IMR-90 (cell line): ENCODE data around the gene TCF4. TPM values are rescaled to one million over a fixed set of nuclear protein-coding genes. Genes with fewer than 3 reads are reported as not detected.

Experiments
- ATAC-seq: fragments of 200-7000 bp; cut with Tn5 transposase; 2 replicates; pipeline ENCODE4 v1.9.1; 2020; ENCODE audit warnings: low read depth, mild to moderate bottlenecking, moderate library complexity
- BruUV-seq: library from RNA; stranded (reverse); fragments of 400-500 nt; replicated peaks from 2 replicates; lab custom pipeline; 2021; lab: Mats Ljungman, UMichigan
- CTCF ChIA-PET: fragments of 300-600 bp; formaldehyde crosslinking; extraction: SDS; loops from one replicate; lab custom pipeline; 2021; ENCODE audit warnings: antibody characterized with exemption; lab: Yijun Ruan, JAX
- POLR2A ChIA-PET: fragments of 300-600 bp; sonication (Branson Sonifier 250); formaldehyde crosslinking; loops from one replicate; lab custom pipeline; 2022; ENCODE audit warnings: antibody characterized with exemption; ENCODE audit not compliant: unreplicated experiment; lab: Charles Lee
- DNase-seq: peaks from one replicate; pipeline ENCODE4 v3.0.0; 2013
- H2AFZ ChIP-seq: replicated peaks from 2 replicates; pipeline ENCODE3; 2013; ENCODE audit warnings: low read length, mild to moderate bottlenecking; ENCODE audit not compliant: poor library complexity
- H2AK5ac ChIP-seq: 2 replicates; pipeline ENCODE4 v1.6.1; 2013; ENCODE audit warnings: low read depth, low read length, inconsistent platforms
- H2AK9ac ChIP-seq: replicated peaks from 2 replicates; pipeline ENCODE3; 2013; ENCODE audit warnings: mild to moderate bottlenecking, low read depth, low read length, moderate library complexity; ENCODE audit not compliant: poor library complexity
- H2BK120ac ChIP-seq: 2 replicates; pipeline ENCODE4 v1.6.1; 2013; ENCODE audit warnings: low read depth, low read length, inconsistent platforms
- H2BK15ac ChIP-seq: 3 replicates; pipeline ENCODE4 v1.6.1; 2013; ENCODE audit warnings: low read depth, low read length, inconsistent platforms
- H2BK20ac ChIP-seq: 2 replicates; pipeline ENCODE4 v1.6.1; 2013; ENCODE audit warnings: low read depth, mild to moderate bottlenecking, inconsistent platforms, low read length, moderate library complexity
- H2BK5ac ChIP-seq: 2 replicates; pipeline ENCODE4 v1.6.1; 2013; ENCODE audit warnings: mild to moderate bottlenecking, low read depth, low read length, inconsistent platforms; ENCODE audit not compliant: poor library complexity, severe bottlenecking
- H3K14ac ChIP-seq: replicated peaks from 2 replicates; pipeline ENCODE4 v1.6.1; 2013; ENCODE audit warnings: low read depth, low read length, inconsistent platforms
- H3K18ac ChIP-seq: 2 replicates; pipeline ENCODE4 v1.6.1; 2013; ENCODE audit warnings: low read depth, low read length, control low read depth
- H3K23ac ChIP-seq: 2 replicates; pipeline ENCODE4 v1.6.1; 2013; ENCODE audit warnings: low read depth, low read length, inconsistent platforms
- H3K27ac ChIP-seq: 2 replicates; pipeline ENCODE4 v1.5.1; 2013; ENCODE audit warnings: mild to moderate bottlenecking, control low read depth, low read length; ENCODE audit not compliant: insufficient read depth
- H3K27me3 ChIP-seq: 2 replicates; pipeline ENCODE4 v1.6.1; 2013; ENCODE audit warnings: low read length; ENCODE audit not compliant: control insufficient read depth, insufficient read depth
- H3K36me3 ChIP-seq: 2 replicates; pipeline ENCODE4 v1.6.1; 2013; ENCODE audit warnings: low read length, mixed read lengths; ENCODE audit not compliant: control insufficient read depth, insufficient read depth
- H3K4ac ChIP-seq: 2 replicates; pipeline ENCODE4 v1.6.1; 2013; ENCODE audit warnings: low read depth, low read length, inconsistent platforms
- H3K4me1 ChIP-seq: 2 replicates; pipeline ENCODE4 v1.6.1; 2013; ENCODE audit warnings: low read length, mixed read lengths; ENCODE audit not compliant: control insufficient read depth, insufficient read depth
- H3K4me2 ChIP-seq: 2 replicates; pipeline ENCODE4 v1.6.1; 2013; ENCODE audit warnings: low read depth, mild to moderate bottlenecking, control low read depth, low read length, moderate library complexity
- H3K4me3 ChIP-seq: 2 replicates; pipeline ENCODE4 v1.5.1; 2013; ENCODE audit warnings: low read depth, mild to moderate bottlenecking, control low read depth, low read length, moderate library complexity; ENCODE audit not compliant: insufficient read depth
- H3K56ac ChIP-seq: 2 replicates; pipeline ENCODE4 v1.6.1; 2013; ENCODE audit warnings: low read length, inconsistent platforms; ENCODE audit not compliant: insufficient read depth; ENCODE audit errors: extremely low read depth
- H3K79me1 ChIP-seq, 2 experiments: 2 replicates each; pipeline ENCODE4 v1.6.1; 2013; ENCODE audit warnings: low read length in 2 of 2, inconsistent platforms in 1 of 2, low read depth in 1 of 2
- H3K9ac ChIP-seq: 2 replicates; pipeline ENCODE4 v1.6.1; 2013; ENCODE audit warnings: low read depth, low read length, control low read depth
- H3K9me1 ChIP-seq: 2 replicates; pipeline ENCODE4 v1.6.1; 2013; ENCODE audit warnings: low read length, inconsistent platforms; ENCODE audit not compliant: insufficient read depth
- H3K9me3 ChIP-seq: 2 replicates; pipeline ENCODE4 v1.6.1; 2013; ENCODE audit warnings: low read length; ENCODE audit not compliant: control insufficient read depth, insufficient read depth
- H4K20me1 ChIP-seq: 2 replicates; pipeline ENCODE4 v1.6.1; 2013; ENCODE audit warnings: low read length, inconsistent platforms; ENCODE audit not compliant: insufficient read depth
- H4K5ac ChIP-seq: 2 replicates; pipeline ENCODE4 v1.6.1; 2013; ENCODE audit warnings: mild to moderate bottlenecking, low read depth, low read length, control low read depth
- H4K8ac ChIP-seq, 2 experiments: 2 replicates each; pipeline ENCODE4 v1.6.1; 2013; ENCODE audit warnings: low read depth in 2 of 2, low read length in 2 of 2, control low read depth in 1 of 2, inconsistent platforms in 1 of 2
- H4K91ac ChIP-seq: 2 replicates; pipeline ENCODE4 v1.6.1; 2013; ENCODE audit warnings: low read depth, low read length, inconsistent platforms; ENCODE audit not compliant: insufficient read depth
- BHLHE40 ChIP-seq: fragments of 150-350 bp; IDR thresholded peaks from 2 replicates; pipeline ENCODE4 v1.6.1; 2016; ENCODE audit warnings: mild to moderate bottlenecking, low read depth, low read length
- CEBPB ChIP-seq: IDR thresholded peaks from 2 replicates; pipeline ENCODE4 v1.6.1; 2012; ENCODE audit warnings: low read depth, low read length, improper control_type of control experiment
- CHD1 ChIP-seq: IDR thresholded peaks from 2 replicates; pipeline ENCODE4 v1.6.1; 2012; ENCODE audit warnings: low read depth, low read length, improper control_type of control experiment
- FOS ChIP-seq: fragments of 150-350 bp; IDR thresholded peaks from 2 replicates; pipeline ENCODE4 v1.6.1; 2016; ENCODE audit warnings: low read depth, low read length
- MAFK ChIP-seq: IDR thresholded peaks from 2 replicates; pipeline ENCODE4 v1.6.1; 2012; ENCODE audit warnings: low read depth, low read length, improper control_type of control experiment
- MAZ ChIP-seq: IDR thresholded peaks from 2 replicates; pipeline ENCODE4 v1.6.1; 2012; ENCODE audit warnings: low read depth, mild to moderate bottlenecking, low read length, improper control_type of control experiment, moderate library complexity, borderline replicate concordance
- MXI1 ChIP-seq: IDR thresholded peaks from 2 replicates; pipeline ENCODE4 v1.6.1; 2012; ENCODE audit warnings: low read depth, mild to moderate bottlenecking, low read length, moderate library complexity, borderline replicate concordance
- NFE2L2 ChIP-seq: fragments of 150-350 bp; IDR thresholded peaks from 2 replicates; pipeline ENCODE4 v1.6.1; 2016; ENCODE audit warnings: low read depth, mild to moderate bottlenecking, low read length
- POLR2A ChIP-seq: IDR thresholded peaks from 2 replicates; pipeline ENCODE4 v1.6.1; 2012; ENCODE audit warnings: mild to moderate bottlenecking, low read depth, low read length
- RAD21 ChIP-seq: IDR thresholded peaks from 2 replicates; pipeline ENCODE4 v1.6.1; 2012; ENCODE audit warnings: low read length, improper control_type of control experiment
- RCOR1 ChIP-seq: IDR thresholded peaks from 2 replicates; pipeline ENCODE4 v1.6.1; 2012; ENCODE audit warnings: mild to moderate bottlenecking, low read length, improper control_type of control experiment; ENCODE audit not compliant: insufficient replicate concordance
- RFX5 ChIP-seq: IDR thresholded peaks from 2 replicates; pipeline ENCODE4 v1.8.0; 2012; ENCODE audit warnings: low read depth, mild to moderate bottlenecking, low read length, moderate library complexity
- SMC3 ChIP-seq: fragments of 150-350 bp; IDR thresholded peaks from 2 replicates; pipeline ENCODE4 v1.6.1; 2016; ENCODE audit warnings: low read depth, mild to moderate bottlenecking, antibody characterized with exemption, low read length, moderate library complexity
- WGBS, 2 experiments: methylation state at CpG; one replicate each; pipeline versions ENCODE4 v1.1.5 to v1.1.7; 2013; ENCODE audit warnings: missing lambda C conversion rate in 2 of 2; ENCODE audit not compliant: insufficient read length in 1 of 2; ENCODE audit errors: extremely low coverage in 2 of 2; 5-methylcytosine and 5-hydroxymethylcytosine counted together
- dilution Hi-C: fragments of 300-500 bp; cut with HindIII; formaldehyde crosslinking; loops from one replicate; pipeline ENCODE4 v1.14.3; 2018; ENCODE audit warnings: low sequenced_read_pairs; ENCODE audit not compliant: unreplicated experiment
- in situ Hi-C: fragments of 300-500 bp; cut with MboI; formaldehyde crosslinking; loops from 3 replicates; pipeline ENCODE4 v1.14.3; 2019; ENCODE audit warnings: low sequenced_read_pairs, inconsistent platforms, mixed read lengths
- intact Hi-C: fragments of 100-400 bp; cut with micrococcal nuclease; formaldehyde crosslinking; loops from 2 replicates; pipeline ENCODE4 v1.10.0; 2022
- polyA plus RNA-seq, 3 experiments: library from polyadenylated mRNA; depleted of rRNA; stranded (reverse); fragments of >200 nt; gene quantifications; 2 replicates each; pipeline ENCODE4 v1.2.3, GENCODE V29; 2012; ENCODE audit warnings: low replicate concordance in 1 of 3
- total RNA-seq: library from RNA; depleted of rRNA; stranded (reverse); fragments of >200 nt; gene quantifications from 2 replicates; pipeline ENCODE4 v1.2.3, GENCODE V29; 2012
- TF ChIP-seq, protein P1 (sequence below): fragments of 150-350 bp; IDR thresholded peaks from 2 replicates; pipeline ENCODE4 v1.6.1; 2016; ENCODE audit warnings: low read depth, mild to moderate bottlenecking, low read length, moderate library complexity, borderline replicate concordance
- TF ChIP-seq, protein P2 (sequence below): fragments of 150-350 bp; IDR thresholded peaks from 2 replicates; pipeline ENCODE4 v1.6.1; 2017; ENCODE audit warnings: mild to moderate bottlenecking, antibody characterized with exemption, low read length, low read depth
- TF ChIP-seq, protein P3 (sequence below): conservative IDR thresholded peaks from 2 replicates; pipeline ENCODE4 v1.5.1; 2012; ENCODE audit warnings: mild to moderate bottlenecking, low read depth, low read length, improper control_type of control experiment

TCF4 gene
- total and polyA plus RNA-seq, 2 of the 4 experiments (the other 2 are of a cell fraction), result 30.0 to 87.1 TPM

- Histone ChIP-seq H3K4ac (no peak overlapping the region), H3K4me3 (no peak overlapping the region), H3K23ac (no peak overlapping the region), H2BK5ac (no peak overlapping the region), H3K4me2 (no peak overlapping the region), H4K91ac (no peak overlapping the region), H2BK20ac (no peak overlapping the region), H2AK9ac (no peak overlapping the region), H2BK15ac (no peak overlapping the region), H3K9me1 (peaks cover 11% of the 10 kb centered on the region), H4K8ac (no peak overlapping the region), H3K18ac (no peak overlapping the region), H3K14ac (no peak overlapping the region), H2AFZ (no peak overlapping the region), H2BK120ac (no peak overlapping the region), H3K4me1 (peaks cover 8% of the 10 kb centered on the region), H2AK5ac (no peak overlapping the region), H3K79me1 (peaks cover 35 to 74% of the 10 kb centered on the region in 2 experiments), H3K56ac (no peak overlapping the region), H3K27ac (no peak overlapping the region), H3K9ac (no peak overlapping the region), H4K20me1 (peaks cover 4% of the 10 kb centered on the region; the same call in 1 of the 2 replicates), H3K9me3 (no peaks in the 10 kb centered on the region), H3K36me3 (peaks cover under 1% of the 10 kb centered on the region; the same call in 1 of the 2 replicates), H3K27me3 (no peaks in the 10 kb centered on the region), H4K5ac (no peak overlapping the region)
- BruUV-seq, result no TSS peak
- ATAC-seq (no peak), DNase-seq (no peak)
- intact Hi-C loops, result no loop called here
- TF ChIP-seq FOS (no peak), POLR2A (no peak), CHD1 (no peak), RFX5 (no peak), CEBPB (no peak), MAZ (no peak), MXI1 (no peak), NFE2L2 (no peak), MAFK (no peak), RCOR1 (no peak), SMC3 (no peak), RAD21 (no peak), BHLHE40 (no peak)
- TF ChIP-seq, protein P1, sequence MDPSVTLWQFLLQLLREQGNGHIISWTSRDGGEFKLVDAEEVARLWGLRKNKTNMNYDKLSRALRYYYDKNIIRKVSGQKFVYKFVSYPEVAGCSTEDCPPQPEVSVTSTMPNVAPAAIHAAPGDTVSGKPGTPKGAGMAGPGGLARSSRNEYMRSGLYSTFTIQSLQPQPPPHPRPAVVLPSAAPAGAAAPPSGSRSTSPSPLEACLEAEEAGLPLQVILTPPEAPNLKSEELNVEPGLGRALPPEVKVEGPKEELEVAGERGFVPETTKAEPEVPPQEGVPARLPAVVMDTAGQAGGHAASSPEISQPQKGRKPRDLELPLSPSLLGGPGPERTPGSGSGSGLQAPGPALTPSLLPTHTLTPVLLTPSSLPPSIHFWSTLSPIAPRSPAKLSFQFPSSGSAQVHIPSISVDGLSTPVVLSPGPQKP, result no peak
- TF ChIP-seq, protein P2, sequence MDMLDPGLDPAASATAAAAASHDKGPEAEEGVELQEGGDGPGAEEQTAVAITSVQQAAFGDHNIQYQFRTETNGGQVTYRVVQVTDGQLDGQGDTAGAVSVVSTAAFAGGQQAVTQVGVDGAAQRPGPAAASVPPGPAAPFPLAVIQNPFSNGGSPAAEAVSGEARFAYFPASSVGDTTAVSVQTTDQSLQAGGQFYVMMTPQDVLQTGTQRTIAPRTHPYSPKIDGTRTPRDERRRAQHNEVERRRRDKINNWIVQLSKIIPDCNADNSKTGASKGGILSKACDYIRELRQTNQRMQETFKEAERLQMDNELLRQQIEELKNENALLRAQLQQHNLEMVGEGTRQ, result no peak
- TF ChIP-seq, protein P3, sequence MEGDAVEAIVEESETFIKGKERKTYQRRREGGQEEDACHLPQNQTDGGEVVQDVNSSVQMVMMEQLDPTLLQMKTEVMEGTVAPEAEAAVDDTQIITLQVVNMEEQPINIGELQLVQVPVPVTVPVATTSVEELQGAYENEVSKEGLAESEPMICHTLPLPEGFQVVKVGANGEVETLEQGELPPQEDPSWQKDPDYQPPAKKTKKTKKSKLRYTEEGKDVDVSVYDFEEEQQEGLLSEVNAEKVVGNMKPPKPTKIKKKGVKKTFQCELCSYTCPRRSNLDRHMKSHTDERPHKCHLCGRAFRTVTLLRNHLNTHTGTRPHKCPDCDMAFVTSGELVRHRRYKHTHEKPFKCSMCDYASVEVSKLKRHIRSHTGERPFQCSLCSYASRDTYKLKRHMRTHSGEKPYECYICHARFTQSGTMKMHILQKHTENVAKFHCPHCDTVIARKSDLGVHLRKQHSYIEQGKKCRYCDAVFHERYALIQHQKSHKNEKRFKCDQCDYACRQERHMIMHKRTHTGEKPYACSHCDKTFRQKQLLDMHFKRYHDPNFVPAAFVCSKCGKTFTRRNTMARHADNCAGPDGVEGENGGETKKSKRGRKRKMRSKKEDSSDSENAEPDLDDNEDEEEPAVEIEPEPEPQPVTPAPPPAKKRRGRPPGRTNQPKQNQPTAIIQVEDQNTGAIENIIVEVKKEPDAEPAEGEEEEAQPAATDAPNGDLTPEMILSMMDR, result no peak
- dilution Hi-C loops, result no loop called here
- 90% methylated on average over 2 of the region's 4 CpGs; no CpG with 5 or more reads in 1 of the 2 experiments for WGBS, 2 experiments
- POLR2A ChIA-PET, result no interaction called here
- CTCF ChIA-PET, result interaction anchor here (1.6 kb wide), 1 partner anchor 12 kb away, joined by 6 read pairs; no protein-coding TSS in a partner anchor
- in situ Hi-C loops, result no loop called here
These were observed 232.8 kb downstream of the TCF4 start for GRCh38 chr18:55355223-55355622.
